Measurements from ENCODE around the gene IGSF1. TPM values are rescaled to one million over a fixed set of nuclear protein-coding genes. Genes with fewer than 3 reads are reported as not detected.

The IGSF1 gene
- total and polyA plus RNA-seq, 9 of the 15 experiments (the other 6 are each of a cell fraction or from before 2014, with no cell fraction given): 0.33 to 1.5 (median 1.0) TPM

DNA sequence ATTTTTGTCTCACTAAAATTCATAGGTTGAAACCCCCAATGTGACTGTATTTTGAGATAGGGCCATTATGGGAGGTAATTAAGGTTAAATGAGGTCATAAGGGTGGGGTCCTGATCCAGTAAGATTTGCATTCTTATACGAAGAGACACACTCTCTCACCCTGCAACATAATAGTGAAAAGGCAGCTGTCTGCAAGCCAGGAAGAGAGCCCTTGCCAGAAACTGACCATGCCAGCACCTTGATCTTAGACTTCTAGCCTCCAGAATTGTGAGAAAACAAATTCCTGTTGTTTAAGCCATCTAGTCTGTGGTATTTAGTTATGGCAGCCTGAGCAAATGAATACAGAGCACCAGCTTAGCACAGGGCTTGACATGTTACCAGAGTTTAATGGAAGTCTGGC lies 17.5 kb upstream of the IGSF1 start:
- ChIA-PET POLR2A (no interaction called here), CTCF (ENCODE audit: low intra/inter-chr PET ratio) (no interaction called here)
- no TSS peak for BruUV-seq (replicated peaks)
- H3K9ac ChIP-seq (ENCODE audit: insufficient read depth in 1 of 2, low read depth in 2 of 2, low read length in 2 of 2): no peak overlapping the region
- FAIRE-seq: no peak
- DNase-seq (ENCODE audit: extremely low read depth in 1 of 4, low spot score in 3 of 4): no peak
- H3K4me2 ChIP-seq (ENCODE audit: insufficient read depth, low read length): no peak overlapping the region
- no peaks in the 10 kb centered on the region for H3K27me3 ChIP-seq (ENCODE audit: control insufficient read depth in 2 of 2, insufficient read depth in 2 of 2, low read length in 2 of 2)
- H3K9me1 ChIP-seq (ENCODE audit: control insufficient read depth, insufficient read depth, low read length): no peaks in the 10 kb centered on the region
- H3K4me3 ChIP-seq: no peak overlapping the region
- no peaks in the 10 kb centered on the region for H3K79me2 ChIP-seq (ENCODE audit: control insufficient read depth, insufficient read depth, low read length)
- in situ Hi-C loops (cut with MboI) (no loop called here), intact Hi-C loops (cut with micrococcal nuclease) (no loop called here)
- no peaks in the 10 kb centered on the region for H4K20me1 ChIP-seq (replicated peaks; ENCODE audit: control insufficient read depth, insufficient read depth, low read length)
- 14% methylated on average over 1 of the region's 1 CpG for WGBS (ENCODE audit: insufficient coverage, low coverage, missing lambda C conversion rate)
- no peak overlapping the region for H2AFZ ChIP-seq (ENCODE audit: low read depth, low read length)
- H3K4me1 ChIP-seq (replicated peaks in 1 of 2; ENCODE audit: control insufficient read depth in 2 of 2, insufficient read depth in 2 of 2, low read length in 2 of 2): no peaks in the 10 kb centered on the region
- no peak overlapping the region for H3K27ac ChIP-seq (ENCODE audit: extremely low read depth, low read depth, low read length)
- no peaks in the 10 kb centered on the region for H3K9me3 ChIP-seq (replicated peaks; ENCODE audit: control insufficient read depth, insufficient read depth, low read depth, low read length)
- H3K36me3 ChIP-seq (ENCODE audit: control insufficient read depth, insufficient read depth, low read length): no peaks in the 10 kb centered on the region
- no peak for ATAC-seq
- TF ChIP-seq, protein P1, sequence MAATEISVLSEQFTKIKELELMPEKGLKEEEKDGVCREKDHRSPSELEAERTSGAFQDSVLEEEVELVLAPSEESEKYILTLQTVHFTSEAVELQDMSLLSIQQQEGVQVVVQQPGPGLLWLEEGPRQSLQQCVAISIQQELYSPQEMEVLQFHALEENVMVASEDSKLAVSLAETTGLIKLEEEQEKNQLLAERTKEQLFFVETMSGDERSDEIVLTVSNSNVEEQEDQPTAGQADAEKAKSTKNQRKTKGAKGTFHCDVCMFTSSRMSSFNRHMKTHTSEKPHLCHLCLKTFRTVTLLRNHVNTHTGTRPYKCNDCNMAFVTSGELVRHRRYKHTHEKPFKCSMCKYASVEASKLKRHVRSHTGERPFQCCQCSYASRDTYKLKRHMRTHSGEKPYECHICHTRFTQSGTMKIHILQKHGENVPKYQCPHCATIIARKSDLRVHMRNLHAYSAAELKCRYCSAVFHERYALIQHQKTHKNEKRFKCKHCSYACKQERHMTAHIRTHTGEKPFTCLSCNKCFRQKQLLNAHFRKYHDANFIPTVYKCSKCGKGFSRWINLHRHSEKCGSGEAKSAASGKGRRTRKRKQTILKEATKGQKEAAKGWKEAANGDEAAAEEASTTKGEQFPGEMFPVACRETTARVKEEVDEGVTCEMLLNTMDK (IDR thresholded peaks at IDR 0.05; ENCODE audit: borderline replicate concordance, insufficient read depth, low read depth, low read length, poor library complexity, severe bottlenecking): no peak
- no peak for TF ChIP-seq ZNF184 (CRISPR knock-in tag; IDR thresholded peaks at IDR 0.05)
- no peak for TF ChIP-seq ZNF668 (CRISPR knock-in tag; IDR thresholded peaks at IDR 0.05)
- TF ChIP-seq, protein P2, sequence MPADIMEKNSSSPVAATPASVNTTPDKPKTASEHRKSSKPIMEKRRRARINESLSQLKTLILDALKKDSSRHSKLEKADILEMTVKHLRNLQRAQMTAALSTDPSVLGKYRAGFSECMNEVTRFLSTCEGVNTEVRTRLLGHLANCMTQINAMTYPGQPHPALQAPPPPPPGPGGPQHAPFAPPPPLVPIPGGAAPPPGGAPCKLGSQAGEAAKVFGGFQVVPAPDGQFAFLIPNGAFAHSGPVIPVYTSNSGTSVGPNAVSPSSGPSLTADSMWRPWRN (IDR thresholded peaks at IDR 0.05; ENCODE audit: low read depth): no peak
- TF ChIP-seq PML (IDR thresholded peaks at IDR 0.05; ENCODE audit: low read length): no peak
- TF ChIP-seq LCOR (CRISPR knock-in tag; IDR thresholded peaks at IDR 0.05): no peak
- no peak for TF ChIP-seq KLF16 (IDR thresholded peaks at IDR 0.05)
- TF ChIP-seq CREB1 (IDR thresholded peaks at IDR 0.05): no peak
- no peak for TF ChIP-seq CREB1 (CRISPR knock-in tag; IDR thresholded peaks at IDR 0.05)
- TF ChIP-seq, protein P3, sequence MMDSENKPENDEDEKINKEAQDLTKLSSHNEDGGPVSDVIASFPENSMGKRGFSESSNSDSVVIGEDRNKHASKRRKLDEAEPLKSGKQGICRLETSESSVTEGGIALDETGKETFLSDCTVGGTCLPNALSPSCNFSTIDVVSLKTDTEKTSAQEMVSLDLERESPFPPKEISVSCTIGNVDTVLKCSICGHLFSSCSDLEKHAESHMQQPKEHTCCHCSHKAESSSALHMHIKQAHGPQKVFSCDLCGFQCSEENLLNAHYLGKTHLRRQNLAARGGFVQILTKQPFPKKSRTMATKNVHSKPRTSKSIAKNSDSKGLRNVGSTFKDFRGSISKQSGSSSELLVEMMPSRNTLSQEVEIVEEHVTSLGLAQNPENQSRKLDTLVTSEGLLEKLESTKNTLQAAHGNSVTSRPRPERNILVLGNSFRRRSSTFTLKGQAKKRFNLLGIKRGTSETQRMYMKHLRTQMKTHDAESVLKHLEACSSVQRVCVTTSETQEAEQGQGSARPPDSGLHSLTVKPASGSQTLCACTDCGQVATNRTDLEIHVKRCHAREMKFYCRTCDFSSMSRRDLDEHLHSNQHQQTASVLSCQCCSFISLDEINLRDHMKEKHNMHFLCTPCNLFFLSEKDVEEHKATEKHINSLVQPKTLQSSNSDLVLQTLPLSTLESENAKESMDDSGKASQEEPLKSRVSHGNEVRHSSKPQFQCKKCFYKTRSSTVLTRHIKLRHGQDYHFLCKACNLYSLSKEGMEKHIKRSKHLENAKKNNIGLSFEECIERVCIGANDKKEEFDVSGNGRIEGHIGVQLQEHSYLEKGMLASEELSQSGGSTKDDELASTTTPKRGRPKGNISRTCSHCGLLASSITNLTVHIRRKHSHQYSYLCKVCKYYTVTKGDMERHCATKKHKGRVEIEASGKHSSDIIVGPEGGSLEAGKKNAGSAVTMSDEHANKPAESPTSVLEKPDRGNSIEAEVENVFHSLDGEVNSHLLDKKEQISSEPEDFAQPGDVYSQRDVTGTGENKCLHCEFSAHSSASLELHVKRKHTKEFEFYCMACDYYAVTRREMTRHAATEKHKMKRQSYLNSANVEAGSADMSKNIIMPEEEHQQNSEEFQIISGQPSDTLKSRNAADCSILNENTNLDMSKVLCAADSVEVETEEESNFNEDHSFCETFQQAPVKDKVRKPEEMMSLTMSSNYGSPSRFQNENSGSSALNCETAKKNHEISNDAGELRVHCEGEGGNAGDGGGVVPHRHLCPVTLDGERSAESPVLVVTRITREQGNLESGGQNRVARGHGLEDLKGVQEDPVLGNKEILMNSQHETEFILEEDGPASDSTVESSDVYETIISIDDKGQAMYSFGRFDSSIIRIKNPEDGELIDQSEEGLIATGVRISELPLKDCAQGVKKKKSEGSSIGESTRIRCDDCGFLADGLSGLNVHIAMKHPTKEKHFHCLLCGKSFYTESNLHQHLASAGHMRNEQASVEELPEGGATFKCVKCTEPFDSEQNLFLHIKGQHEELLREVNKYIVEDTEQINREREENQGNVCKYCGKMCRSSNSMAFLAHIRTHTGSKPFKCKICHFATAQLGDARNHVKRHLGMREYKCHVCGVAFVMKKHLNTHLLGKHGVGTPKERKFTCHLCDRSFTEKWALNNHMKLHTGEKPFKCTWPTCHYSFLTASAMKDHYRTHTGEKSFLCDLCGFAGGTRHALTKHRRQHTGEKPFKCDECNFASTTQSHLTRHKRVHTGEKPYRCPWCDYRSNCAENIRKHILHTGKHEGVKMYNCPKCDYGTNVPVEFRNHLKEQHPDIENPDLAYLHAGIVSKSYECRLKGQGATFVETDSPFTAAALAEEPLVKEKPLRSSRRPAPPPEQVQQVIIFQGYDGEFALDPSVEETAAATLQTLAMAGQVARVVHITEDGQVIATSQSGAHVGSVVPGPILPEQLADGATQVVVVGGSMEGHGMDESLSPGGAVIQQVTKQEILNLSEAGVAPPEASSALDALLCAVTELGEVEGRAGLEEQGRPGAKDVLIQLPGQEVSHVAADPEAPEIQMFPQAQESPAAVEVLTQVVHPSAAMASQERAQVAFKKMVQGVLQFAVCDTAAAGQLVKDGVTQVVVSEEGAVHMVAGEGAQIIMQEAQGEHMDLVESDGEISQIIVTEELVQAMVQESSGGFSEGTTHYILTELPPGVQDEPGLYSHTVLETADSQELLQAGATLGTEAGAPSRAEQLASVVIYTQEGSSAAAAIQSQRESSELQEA (IDR thresholded peaks at IDR 0.05; ENCODE audit: low read depth): no peak
- no peak for TF ChIP-seq NONO (IDR thresholded peaks at IDR 0.05; ENCODE audit: low read depth in 2 of 2, low read length in 1 of 2)
- TF ChIP-seq, protein P4, sequence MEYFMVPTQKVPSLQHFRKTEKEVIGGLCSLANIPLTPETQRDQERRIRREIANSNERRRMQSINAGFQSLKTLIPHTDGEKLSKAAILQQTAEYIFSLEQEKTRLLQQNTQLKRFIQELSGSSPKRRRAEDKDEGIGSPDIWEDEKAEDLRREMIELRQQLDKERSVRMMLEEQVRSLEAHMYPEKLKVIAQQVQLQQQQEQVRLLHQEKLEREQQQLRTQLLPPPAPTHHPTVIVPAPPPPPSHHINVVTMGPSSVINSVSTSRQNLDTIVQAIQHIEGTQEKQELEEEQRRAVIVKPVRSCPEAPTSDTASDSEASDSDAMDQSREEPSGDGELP (CRISPR knock-in tag; IDR thresholded peaks at IDR 0.05; ENCODE audit: borderline replicate concordance): no peak

Data from K562 (cell line).